Inflammatory macrophage (primary cell): Measurements from ENCODE around the gene PITPNM1.

ENCODE experiments used
- DNase-seq, 2 donors: peaks; one replicate each; pipeline ENCODE4 v3.0.0-alpha.2; 2020 to 2022

The PITPNM1 gene

GRCh38 chr11:67502328-67502979 is 2.7 kb downstream of the PITPNM1 start:
- DNase-seq = no peak

GRCh38 chr11:67501854-67502253 is 3.3 kb downstream of the PITPNM1 start:
- DNase-seq = no peak

- DNase-seq = peak; percentile 54 to 65
These were observed 4.1 kb downstream of the PITPNM1 start for GRCh38 chr11:67500831-67501715.

GRCh38 chr11:67500484-67500821 is 4.7 kb downstream of the PITPNM1 start:
- DNase-seq = no peak

- no peak for DNase-seq
These were observed 5.2 kb downstream of the PITPNM1 start for GRCh38 chr11:67499808-67500483.

GRCh38 chr11:67498544-67498972 is 6.6 kb downstream of the PITPNM1 start:
- DNase-seq = no peak

- DNase-seq = no peak
These were observed 7.4 kb downstream of the PITPNM1 start for GRCh38 chr11:67497656-67498291.

- DNase-seq = no peak
These were observed 9.1 kb downstream of the PITPNM1 start for GRCh38 chr11:67496113-67496512.

GRCh38 chr11:67495234-67496005 is 9.7 kb downstream of the PITPNM1 start:
- DNase-seq = no peak

- no peak for DNase-seq
These were observed 10.6 kb downstream of the PITPNM1 start for GRCh38 chr11:67494371-67495233.

- DNase-seq = no peak
These were observed 11.4 kb downstream of the PITPNM1 start for GRCh38 chr11:67493548-67494370.

GRCh38 chr11:67492801-67493547 is 12.2 kb downstream of the PITPNM1 start:
- DNase-seq = no peak

- no peak for DNase-seq
These were observed 13.0 kb downstream of the PITPNM1 start for GRCh38 chr11:67492069-67492727.

- no peak for DNase-seq
These were observed 13.7 kb downstream of the PITPNM1 start for GRCh38 chr11:67491276-67492068.

GRCh38 chr11:67490727-67491065 is 14.5 kb downstream of the PITPNM1 start:
- no peak for DNase-seq

GRCh38 chr11:67489885-67490726 is 15.1 kb downstream of the PITPNM1 start:
- DNase-seq = no peak

- no peak for DNase-seq
These were observed 15.8 kb downstream of the PITPNM1 start for GRCh38 chr11:67489203-67489884.
